Suppressor macrophage treated with lipopolysaccharide for 1 hour (primary cell): Measurements from ENCODE around the gene PTGER3.
A peak's percentile ranks its signal among the peaks of the same experiment; 100 is the strongest.
"Not testable (repeated sequence)": the region's sequence is repeated elsewhere in the genome, so short reads cannot be mapped to it uniquely, and the experiment has no call there.

Source experiments
- DNase-seq, 3 donors: peaks; one replicate each; pipeline ENCODE4 v3.0.0-alpha.2; 2020 to 2022

PTGER3 gene

GRCh38 chr1:70941563-70941962 lies 106.1 kb downstream of the PTGER3 start:
- DNase-seq: no peak

GRCh38 chr1:70940398-70940797 lies 107.2 kb downstream of the PTGER3 start:
- not testable (repeated sequence) for DNase-seq

GRCh38 chr1:70934194-70934961 lies 113.2 kb downstream of the PTGER3 start:
- DNase-seq: peak; percentile 37 to 69 (median 51)

- DNase-seq: no peak
Measured at GRCh38 chr1:70930062-70930461, 117.6 kb downstream of the PTGER3 start.

- DNase-seq: no peak
Measured at GRCh38 chr1:70922196-70922595, 125.4 kb downstream of the PTGER3 start.
